HG03442 (cell line): ENCODE measurements around the gene ACACA.
A peak's percentile ranks its signal among the peaks of the same experiment; 100 is the strongest.
"Not testable (repeated sequence)": the region's sequence is repeated elsewhere in the genome, so short reads cannot be mapped to it uniquely, and the experiment has no call there.

Source experiments
- ATAC-seq: cut with Tn5 transposase; IDR thresholded peaks from one replicate; pipeline ENCODE4 v1.9.1; 2021; ENCODE audit warnings: mild to moderate bottlenecking, moderate library complexity; ENCODE audit not compliant: unreplicated experiment

Gene ACACA

GRCh38 chr17:37406635-37407461 lies at the start of gene ACACA, which contains the start of gene TADA2A:
ACACA (minus strand) TSS chr17:37406836; CDS start chr17:37406299, 537 bp downstream.
TADA2A (plus strand) TSS chr17:37406886; CDS start chr17:37411366, 4,480 bp downstream.
- peak; percentile 75 for ATAC-seq

DNA sequence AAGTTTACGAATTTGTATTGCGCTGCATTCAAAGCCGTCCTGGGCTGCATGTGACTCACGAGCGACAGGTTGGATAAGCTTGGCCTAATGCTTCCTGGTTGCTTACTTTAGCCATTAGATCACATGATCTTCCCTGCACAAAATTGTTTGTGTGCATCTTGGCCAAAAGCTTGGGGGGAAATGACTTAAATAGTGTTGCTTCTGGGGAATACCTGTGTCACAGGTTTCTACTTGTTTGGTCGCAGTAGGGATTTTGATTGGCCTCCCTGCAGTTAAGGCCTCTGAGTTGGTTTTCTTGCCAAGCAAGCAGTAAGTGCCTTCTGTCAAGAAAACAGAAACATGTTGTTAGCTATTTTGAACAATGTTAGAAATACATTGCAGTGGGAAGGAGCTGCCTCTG lies 43.5 kb upstream of the ACACA start:
- no peak for ATAC-seq

DNA sequence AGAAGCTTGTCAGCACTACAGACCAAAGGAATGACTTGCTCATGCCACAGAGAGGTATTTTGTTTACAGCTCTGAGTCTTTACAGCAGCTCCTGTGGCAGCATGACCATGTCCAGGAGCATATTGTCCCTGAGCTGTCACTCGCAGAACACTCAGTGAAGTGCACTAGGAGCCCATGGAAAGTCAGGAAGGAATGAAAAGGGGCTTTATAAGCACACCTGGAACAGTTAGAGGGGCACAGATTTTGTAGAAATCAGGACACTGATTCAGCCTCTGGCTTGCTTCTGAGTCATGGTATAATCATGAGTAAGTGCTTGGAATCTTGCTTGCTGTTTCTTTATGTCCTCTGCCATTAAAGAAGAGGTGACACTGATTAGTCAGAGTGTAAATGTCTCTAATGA lies 41.0 kb upstream of the ACACA start:
- no peak for ATAC-seq

- ATAC-seq, result no peak
Observed at GRCh38 chr17:37446027-37446426, 39.4 kb upstream of the ACACA start.

DNA sequence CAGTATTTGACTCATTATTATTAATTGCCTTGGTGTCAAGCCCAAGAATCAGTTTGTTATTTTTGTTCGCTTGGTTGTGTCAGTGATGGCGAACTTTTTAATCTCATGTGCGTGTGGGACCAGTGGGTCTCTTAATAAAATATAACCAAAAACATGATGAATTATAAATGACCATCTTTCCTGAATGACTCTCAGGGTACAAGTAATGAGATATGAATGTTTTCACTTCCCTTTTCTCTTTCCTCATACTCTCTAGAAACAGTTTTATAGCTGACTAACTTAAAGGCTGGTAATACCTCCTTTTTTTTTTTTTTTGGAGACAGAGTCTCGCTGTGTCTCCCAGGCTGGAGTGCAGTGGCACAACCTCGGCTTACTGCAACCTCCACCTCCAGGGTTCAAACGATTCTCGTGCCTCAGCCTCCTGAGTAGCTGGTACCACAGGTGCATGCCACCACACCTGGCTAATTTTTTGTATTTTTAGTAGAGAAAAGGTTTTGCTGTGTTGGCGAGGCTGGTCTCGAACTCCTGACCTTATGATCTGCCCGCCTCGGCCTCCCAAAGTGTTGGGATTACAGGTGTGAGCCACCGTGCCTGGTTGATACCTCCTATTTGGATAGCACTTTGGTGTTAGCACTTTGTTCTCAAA lies 34.9 kb upstream of the ACACA start:
- ATAC-seq, result not testable (repeated sequence)

GRCh38 chr17:37440424-37440823 lies 33.8 kb upstream of the ACACA start:
- no peak for ATAC-seq

GRCh38 chr17:37438141-37438540 lies 31.5 kb upstream of the ACACA start:
- no peak for ATAC-seq

GRCh38 chr17:37432671-37433070 lies 26.0 kb upstream of the ACACA start:
- no peak for ATAC-seq

DNA sequence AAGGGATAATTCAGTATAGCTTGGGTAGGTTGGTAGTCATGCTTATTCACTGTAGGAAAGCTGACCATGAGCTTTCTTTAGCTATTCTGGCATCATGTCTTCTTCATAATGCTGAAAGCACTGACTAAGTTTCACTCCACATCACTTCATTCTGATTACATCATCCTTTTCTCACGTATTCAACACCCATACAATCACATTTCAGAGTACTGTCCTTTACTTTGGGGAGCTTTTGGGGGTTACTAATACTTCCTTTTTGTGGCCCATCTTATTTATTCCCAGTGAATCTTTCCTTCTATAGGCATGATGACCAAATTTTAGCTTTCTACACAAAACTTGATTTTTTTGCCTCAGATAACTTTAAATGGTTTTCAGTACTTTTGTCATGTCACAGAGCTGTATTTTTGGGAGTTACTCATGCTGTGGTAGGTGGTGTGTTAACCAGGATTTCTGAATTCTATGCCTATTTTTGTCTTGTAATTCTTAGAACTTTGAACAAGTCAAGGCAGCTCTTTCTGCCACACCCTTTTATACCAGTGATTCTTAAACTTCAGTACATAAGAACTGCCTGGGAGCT lies 23.5 kb upstream of the ACACA start:
- ATAC-seq, result no peak

DNA sequence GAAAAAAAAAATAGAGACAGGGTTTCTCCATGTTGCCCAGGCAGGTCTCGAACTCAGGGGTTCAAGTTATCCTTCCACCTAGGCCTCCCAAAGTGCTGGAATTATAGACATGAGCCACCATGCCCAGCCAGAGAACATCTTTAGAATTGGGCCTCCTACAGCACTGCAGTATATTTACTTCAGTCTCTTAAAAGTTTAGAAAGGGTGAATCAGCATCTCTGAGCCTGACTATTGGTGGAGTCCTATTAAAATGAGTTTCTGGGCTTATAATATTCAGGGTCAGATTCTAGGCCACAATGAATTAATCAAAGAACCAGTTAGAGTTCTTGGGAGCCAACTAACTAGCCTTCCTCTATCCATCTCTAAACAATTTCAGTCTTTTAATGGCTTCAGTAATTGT lies 22.8 kb upstream of the ACACA start:
- no peak for ATAC-seq

- no peak for ATAC-seq
Observed at GRCh38 chr17:37429039-37429438, 22.4 kb upstream of the ACACA start.

DNA sequence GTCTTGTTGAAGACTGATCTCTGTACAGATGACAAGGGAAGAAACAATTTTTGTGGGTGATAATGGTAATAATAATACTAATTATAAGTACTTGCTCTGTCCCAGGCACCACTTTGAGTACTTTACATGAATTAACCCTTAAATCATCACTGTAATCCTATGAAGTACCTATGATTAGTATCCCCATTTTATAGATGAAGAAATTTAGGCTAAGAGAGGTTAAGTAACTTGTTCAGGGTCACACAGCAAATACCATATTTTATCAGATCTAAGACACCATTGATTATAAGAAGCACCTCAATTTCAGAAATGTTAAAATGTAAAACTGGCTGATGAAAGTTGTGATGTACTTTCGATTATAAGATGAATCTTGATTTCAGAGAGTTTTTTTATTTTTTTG lies 18.6 kb upstream of the ACACA start:
- ATAC-seq, result no peak

- ATAC-seq, result no peak
Observed at GRCh38 chr17:37422971-37423625, 16.5 kb upstream of the ACACA start.

- no peak for ATAC-seq
Observed at GRCh38 chr17:37417852-37418251, 11.2 kb upstream of the ACACA start.

DNA sequence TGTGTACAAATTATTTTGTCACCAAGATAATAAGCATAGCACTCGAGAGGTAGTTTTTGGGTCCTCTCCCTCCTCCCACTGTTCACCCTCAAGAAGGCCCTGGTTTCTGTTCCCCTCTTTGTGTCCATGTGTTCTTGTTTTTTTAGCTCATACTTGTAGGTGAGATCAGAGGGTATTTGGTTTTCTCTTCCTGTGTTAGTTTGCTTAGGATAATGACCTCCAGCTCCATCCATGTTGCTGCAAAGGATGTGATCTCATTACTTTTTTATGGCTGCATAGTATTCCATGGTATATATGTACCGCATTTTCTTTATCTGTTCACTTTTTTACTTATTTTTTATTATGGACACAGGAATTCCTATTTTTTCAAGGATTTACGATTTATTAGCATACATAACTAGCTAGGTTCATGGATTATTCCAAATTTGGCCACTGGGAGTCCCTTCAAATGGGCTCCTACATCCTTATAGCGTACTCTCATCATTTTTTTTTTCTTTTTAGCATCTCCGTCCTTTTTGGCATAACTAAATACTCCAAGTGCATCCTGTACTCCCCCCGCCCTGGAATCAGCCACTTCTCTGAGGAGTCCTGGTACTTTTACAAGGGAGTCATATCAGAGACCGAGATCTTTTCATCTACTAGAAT lies 7.4 kb upstream of the ACACA start:
- ATAC-seq, result no peak

DNA sequence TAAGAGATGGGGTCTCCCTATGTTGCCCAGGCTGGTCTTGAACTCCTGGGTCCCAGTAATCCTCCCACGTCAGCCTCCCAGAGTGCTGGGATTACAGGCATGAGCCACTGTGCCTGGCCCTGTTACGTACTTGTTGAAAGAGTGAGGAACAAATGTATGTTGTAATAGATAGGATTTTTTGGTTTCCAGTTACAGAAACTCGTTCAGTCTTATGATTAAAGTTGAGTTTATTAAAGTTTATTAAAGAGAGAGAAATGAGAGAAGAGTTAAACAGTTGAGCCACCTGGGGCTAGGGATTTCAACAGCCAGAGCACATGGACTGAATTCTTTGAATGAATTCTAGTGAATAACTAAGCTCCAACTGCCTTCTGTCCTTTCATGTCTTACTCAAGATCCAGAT lies 3.7 kb upstream of the ACACA start:
- no peak for ATAC-seq

DNA sequence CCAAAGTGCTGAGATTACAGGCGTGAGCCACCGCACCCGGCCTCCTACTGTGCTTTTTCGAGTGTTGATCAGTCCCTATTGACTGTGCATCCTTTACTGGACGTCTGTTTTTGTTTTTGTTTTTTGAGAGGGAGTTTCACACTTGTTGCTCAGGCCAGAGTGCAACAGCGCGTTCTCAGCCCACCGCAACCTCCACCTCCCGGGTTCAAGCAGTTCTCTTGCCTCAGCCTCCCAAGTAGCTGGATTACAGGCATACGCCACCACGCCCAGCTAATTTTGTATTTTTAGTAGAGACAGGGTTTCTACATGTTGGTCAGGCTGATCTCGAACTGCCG lies 1.5 kb upstream of the ACACA start:
- ATAC-seq, result not testable (repeated sequence)

DNA sequence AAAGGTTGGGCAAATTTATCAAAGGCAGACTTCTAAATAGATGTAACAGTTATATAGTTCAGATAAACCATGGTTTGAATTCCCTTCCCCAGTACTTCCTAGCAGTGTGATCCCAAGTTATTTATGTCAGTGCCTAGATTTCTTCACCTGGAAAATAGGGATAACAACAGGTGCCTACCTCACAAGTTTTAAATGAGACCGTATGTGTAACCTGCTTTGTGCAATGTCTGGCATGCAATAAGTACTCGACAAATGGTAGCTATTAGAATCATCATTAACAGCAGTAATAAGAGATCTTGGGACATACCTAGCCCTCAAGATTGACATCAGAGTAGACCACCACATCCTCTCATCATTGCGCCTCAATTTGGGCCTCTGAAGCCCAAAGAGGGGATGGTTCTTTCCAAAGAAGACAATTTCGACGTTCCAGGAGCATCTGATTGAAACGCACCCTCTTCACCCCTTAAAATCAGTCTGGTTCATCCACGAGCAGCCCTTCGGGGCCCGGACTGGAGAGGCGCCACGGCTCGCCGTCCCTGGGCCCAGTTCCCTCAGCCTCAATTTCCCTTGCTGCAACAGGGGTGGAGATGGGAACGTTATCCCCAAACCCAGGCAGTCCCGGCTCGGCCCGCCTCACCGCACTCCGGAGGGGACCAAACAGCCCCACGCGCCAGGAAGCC lies 541 bp downstream of the ACACA start:
- ATAC-seq, result no peak

- ATAC-seq, result not testable (repeated sequence)
Observed at GRCh38 chr17:37405522-37405921, 1.1 kb downstream of the ACACA start.

DNA sequence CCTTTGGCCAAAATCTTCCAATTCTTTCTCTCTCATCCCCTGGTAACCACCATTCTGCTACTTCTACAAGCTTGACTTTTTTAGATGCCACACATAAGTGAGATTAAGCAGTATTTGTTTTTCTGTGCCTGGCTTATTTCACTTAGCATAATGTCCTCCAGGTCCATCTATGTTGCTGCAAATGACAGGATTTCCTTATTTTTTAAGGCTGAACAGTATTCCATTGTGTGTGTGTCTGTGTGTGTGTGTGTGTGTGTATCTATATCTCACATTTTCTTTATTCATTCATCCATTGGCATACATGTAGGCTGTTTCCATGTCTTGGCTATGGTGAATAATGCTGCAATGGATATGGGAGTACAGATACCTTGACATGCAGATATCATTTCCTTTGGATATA lies 6.1 kb downstream of the ACACA start:
- ATAC-seq, result no peak
